HepG2 (cell line): ENCODE measurements around the gene HMG20B. TPM values are rescaled to one million over a fixed set of nuclear protein-coding genes. Genes with fewer than 3 reads are reported as not detected.

Experiments
- ATAC-seq: fragments of 200-7000 bp; cut with Tn5 transposase; 3 replicates; pipeline ENCODE4 v1.9.1; 2020; ENCODE audit warnings: mild to moderate bottlenecking, moderate library complexity
- BruUV-seq: library from RNA; stranded (reverse); fragments of 400-500 nt; replicated peaks from 2 replicates; lab custom pipeline; 2021; lab: Mats Ljungman, UMichigan
- CTCF ChIA-PET: fragments of 300-600 bp; formaldehyde crosslinking; extraction: SDS; loops from one replicate; lab custom pipeline; 2021; ENCODE audit warnings: low total read pairs, inconsistent platforms, low intra/inter-chr PET ratio; lab: Yijun Ruan, JAX
- POLR2A ChIA-PET: fragments of 350-600 bp; sonication (Branson Sonifier 250); formaldehyde crosslinking; loops from one replicate; lab custom pipeline; 2020; ENCODE audit warnings: antibody characterized with exemption, inconsistent platforms; lab: Yijun Ruan, JAX
- DNase-seq: peaks from one replicate; pipeline ENCODE4 v3.0.0-alpha.2; 2015; ENCODE audit warnings: low spot score
- FAIRE-seq: peaks from 3 replicates; lab custom pipeline; 2011; peaks lifted over from hg19 to GRCh38; lab: Jason Lieb, UNC
- H2AFZ ChIP-seq: one replicate; pipeline ENCODE4 v1.6.1; 2011; ENCODE audit warnings: low read length, inconsistent platforms
- H3K27ac ChIP-seq: fragments of 300-600 bp; 3 replicates; pipeline ENCODE4 v1.8.0; 2011; ENCODE audit warnings: mixed run types, mild to moderate bottlenecking, mixed read lengths, low read length, inconsistent platforms; ENCODE audit not compliant: insufficient read depth; ENCODE audit errors: extremely low read length
- H3K27me3 ChIP-seq, 2 experiments: fragments of 200-600 bp in 1 of 2; 2 replicates in 1 of 2; 3 replicates in 1 of 2; pipeline versions ENCODE4 v1.6.0 to v1.8.0; 2011; ENCODE audit warnings: low read length in 2 of 2, mild to moderate bottlenecking in 2 of 2, moderate library complexity in 2 of 2, inconsistent platforms in 1 of 2; ENCODE audit not compliant: insufficient read depth in 2 of 2, control insufficient read depth in 1 of 2
- H3K36me3 ChIP-seq, 2 experiments: fragments of 200-600 bp in 1 of 2; replicated peaks in 1 of 2; 2 replicates in 1 of 2; 3 replicates in 1 of 2; pipeline versions ENCODE4 v1.5.1 to v1.8.0; 2011; ENCODE audit warnings: low read length in 2 of 2, inconsistent platforms in 1 of 2; ENCODE audit not compliant: insufficient read depth in 2 of 2, control insufficient read depth in 1 of 2
- H3K4me1 ChIP-seq: 2 replicates; pipeline ENCODE4 v1.5.1; 2012; ENCODE audit warnings: low read length, inconsistent platforms; ENCODE audit not compliant: insufficient read depth
- H3K4me2 ChIP-seq: 2 replicates; pipeline ENCODE4 v1.6.0; 2011; ENCODE audit warnings: low read depth, low read length, inconsistent platforms
- H3K4me3 ChIP-seq, 3 experiments: fragments of 200-600 bp in 1 of 3; sonication (generic), shearing (Covaris generic) in 1 of 3; replicated peaks in 1 of 3; 2 replicates each; pipeline ENCODE4 v1.5.1; 2011 to 2016; ENCODE audit warnings: low read length in 3 of 3, inconsistent platforms in 2 of 3, low read depth in 2 of 3, mild to moderate bottlenecking in 2 of 3, control low read depth in 1 of 3, mixed read lengths in 1 of 3; ENCODE audit not compliant: insufficient read depth in 1 of 3
- H3K79me2 ChIP-seq: one replicate; pipeline ENCODE4 v1.6.1; 2011; ENCODE audit warnings: low read length, inconsistent platforms; ENCODE audit not compliant: insufficient read depth
- H3K9ac ChIP-seq: 2 replicates; pipeline ENCODE4 v1.6.0; 2011; ENCODE audit warnings: mild to moderate bottlenecking, low read depth, low read length, inconsistent platforms; ENCODE audit not compliant: insufficient read depth
- H3K9me3 ChIP-seq: 2 replicates; pipeline ENCODE4 v1.5.1; 2012; ENCODE audit warnings: mild to moderate bottlenecking, low read length
- H4K20me1 ChIP-seq: 2 replicates; pipeline ENCODE4 v1.6.0; 2011; ENCODE audit warnings: inconsistent platforms, mild to moderate bottlenecking, low read length, moderate library complexity; ENCODE audit not compliant: insufficient read depth
- BHLHE40 ChIP-seq: IDR thresholded peaks from 2 replicates; pipeline ENCODE4 v1.6.1; 2011; ENCODE audit warnings: low read length, improper control_type of control experiment
- KDM1A ChIP-seq: IDR thresholded peaks from 2 replicates; pipeline ENCODE4 v1.6.1; 2016; ENCODE audit warnings: missing compliant biosample characterization
- MBNL3 ChIP-seq: fragments of 250-450 bp; sonication (Bioruptor Pico); conservative IDR thresholded peaks from 2 replicates; pipeline ENCODE4 v1.8.0; 2022; ENCODE audit warnings: mild to moderate bottlenecking, inconsistent platforms
- NFYC ChIP-seq: IDR thresholded peaks from 2 replicates; pipeline ENCODE4 v1.6.1; 2016; ENCODE audit warnings: missing genetic modification reagents, missing compliant biosample characterization
- PITX1 ChIP-seq: sonication (generic); formaldehyde crosslinking; IDR thresholded peaks from 2 replicates; pipeline ENCODE4 v1.5.1; 2020; ENCODE audit warnings: mild to moderate bottlenecking, missing genetic modification reagents
- REPIN1 ChIP-seq: sonication (generic); formaldehyde crosslinking; IDR thresholded peaks from 2 replicates; pipeline ENCODE4 v1.8.0; 2022; ENCODE audit warnings: missing genetic modification reagents, low read depth, mild to moderate bottlenecking, borderline replicate concordance
- RORA ChIP-seq: sonication (generic); formaldehyde crosslinking; IDR thresholded peaks from 2 replicates; pipeline ENCODE4 v1.5.0; 2020; ENCODE audit warnings: mild to moderate bottlenecking, missing genetic modification reagents, moderate library complexity
- SMAD9 ChIP-seq: sonication (generic); formaldehyde crosslinking; IDR thresholded peaks from 2 replicates; pipeline ENCODE4 v1.5.1; 2020; ENCODE audit warnings: mild to moderate bottlenecking, missing genetic modification reagents
- ZBTB38 ChIP-seq: sonication (generic); formaldehyde crosslinking; IDR thresholded peaks from 2 replicates; pipeline ENCODE4 v1.5.1; 2020; ENCODE audit warnings: mild to moderate bottlenecking, missing genetic modification reagents
- ZFP36 ChIP-seq: fragments of 150-350 bp; IDR thresholded peaks from 2 replicates; pipeline ENCODE4 v1.6.1; 2018; ENCODE audit warnings: borderline replicate concordance, low read length, low read depth; ENCODE audit not compliant: partially characterized antibody
- ZMYM3 ChIP-seq: sonication (generic); formaldehyde crosslinking; IDR thresholded peaks from 2 replicates; pipeline ENCODE4 v1.5.1; 2020; ENCODE audit warnings: mild to moderate bottlenecking, missing genetic modification reagents
- ZNF224 ChIP-seq: sonication (generic); formaldehyde crosslinking; IDR thresholded peaks from 2 replicates; pipeline ENCODE4 v1.5.0; 2020; ENCODE audit warnings: mild to moderate bottlenecking, missing genetic modification reagents
- ZNF329 ChIP-seq: sonication (generic); formaldehyde crosslinking; IDR thresholded peaks from 2 replicates; pipeline ENCODE4 v1.9.0; 2021; ENCODE audit warnings: low read depth, mild to moderate bottlenecking, missing genetic modification reagents
- ZNF770 ChIP-seq: sonication (generic); formaldehyde crosslinking; IDR thresholded peaks from 2 replicates; pipeline ENCODE4 v1.5.0; 2020; ENCODE audit warnings: mild to moderate bottlenecking, missing genetic modification reagents
- ZNF773 ChIP-seq: sonication (generic); formaldehyde crosslinking; IDR thresholded peaks from 2 replicates; pipeline ENCODE4 v1.4.0; 2020; ENCODE audit warnings: missing genetic modification reagents, borderline replicate concordance
- WGBS: methylation state at CpG from one replicate; pipeline ENCODE4 v1.1.6; 2017; ENCODE audit warnings: low lambda C conversion rate; 5-methylcytosine and 5-hydroxymethylcytosine counted together
- in situ Hi-C: cut with HindIII; loops from 2 replicates; pipeline ENCODE4 v1.10.0; 2017; ENCODE audit warnings: low pct_unique_long_range_greater_than_20kb; ENCODE audit not compliant: extremely low pct_ligation_motif_present
- intact Hi-C: fragments of 100-400 bp; cut with micrococcal nuclease; formaldehyde crosslinking; loops from one replicate; pipeline ENCODE4 v1.10.0; 2022; ENCODE audit not compliant: unreplicated experiment
- polyA plus RNA-seq, 8 experiments: library from polyadenylated mRNA; depleted of rRNA in 3 of 8; stranded (reverse) in 7 of 8; unstranded in 1 of 8; fragments of >200 nt; fragmentation: Illumina TruSeq in 4 of 8; extraction: Trizol in 4 of 8; gene quantifications; 2 replicates each; pipeline versions ENCODE4 v1.2.1 to v1.2.3, GENCODE V29; 2011 to 2016; ENCODE audit warnings: low read depth in 4 of 8, missing spikeins in 1 of 8, mixed read lengths in 1 of 8; ENCODE audit not compliant: insufficient read depth in 1 of 8
- total RNA-seq, 5 experiments: library from RNA; depleted of rRNA; stranded (reverse); fragments of >200 nt; fragmentation: Illumina TruSeq; extraction: Trizol; gene quantifications; 2 replicates each; pipeline ENCODE4 v1.2.3, GENCODE V29; 2016; ENCODE audit warnings: low read depth in 1 of 5

HMG20B gene
- total and polyA plus RNA-seq, 2 of the 13 experiments (the other 11 are each of a cell fraction or from before 2014, with no cell fraction given), result 23.9 to 29.2 TPM

- no peak for TF ChIP-seq RORA (CRISPR knock-in tag)
- peak; percentile 92 for TF ChIP-seq NFYC (CRISPR knock-in tag)
- TF ChIP-seq ZNF329 (CRISPR knock-in tag), result no peak
- TF ChIP-seq ZNF224, result 0 out of 2 replicates have a peak, but pooled peaks have one; percentile 44
- peak; percentile 43; the same call in 1 of the 2 replicates for TF ChIP-seq PITX1 (CRISPR knock-in tag)
- no peak for TF ChIP-seq ZNF773 (CRISPR knock-in tag)
- TF ChIP-seq ZBTB38 (CRISPR knock-in tag), result no peak
- no peak for TF ChIP-seq SMAD9 (CRISPR knock-in tag)
- TF ChIP-seq REPIN1 (CRISPR knock-in tag), result peak; percentile 25; the same call in 1 of the 2 replicates
- TF ChIP-seq, all 625 proteins: peak for 170
Measured at GRCh38 chr19:3557461-3558248, 15.1 kb upstream of the HMG20B start, which contains the start of gene MFSD12 (continued).

- Histone ChIP-seq H3K4me3 (no peak overlapping the region; a peak in 1 of 6 replicates), H3K4me1 (peaks cover 37% of the 10 kb centered on the region), H3K9me3 (no peaks in the 10 kb centered on the region), H3K27ac (no peak overlapping the region), H3K27me3 (peaks cover 0 to 1% of the 10 kb centered on the region in 2 experiments; a peak in 2 of 5 replicates), H4K20me1 (no peaks in the 10 kb centered on the region), H3K79me2 (no peaks in the 10 kb centered on the region), H3K4me2 (0 out of 2 replicates have a peak overlapping the region, but pooled peaks have one; percentile 3), H2AFZ (no peak overlapping the region), H3K36me3 (no peaks in the 10 kb centered on the region), H3K9ac (no peak overlapping the region)
- intact Hi-C loops, result no loop called here
- in situ Hi-C loops, result no loop called here
- no TSS peak for BruUV-seq
- TF ChIP-seq BHLHE40, result 0 out of 2 replicates have a peak, but pooled peaks have one; percentile 3
- peak; percentile 89 for TF ChIP-seq ZMYM3 (CRISPR knock-in tag)
- TF ChIP-seq MBNL3 (CRISPR knock-in tag), result no peak
- TF ChIP-seq KDM1A (CRISPR knock-in tag), result peak; percentile 16; the same call in 1 of the 2 replicates
- peak; percentile 5; the same call in 1 of the 2 replicates for TF ChIP-seq ZNF770 (CRISPR knock-in tag)
- TF ChIP-seq ZFP36, result peak; percentile 63
- ATAC-seq (peak; percentile 34; the same call in 2 of the 3 replicates), DNase-seq (no peak), FAIRE-seq (no peak)
- 51% methylated on average over 11 of the region's 17 CpGs for WGBS
- POLR2A ChIA-PET, result interaction anchor here (1.2 kb wide), 1 partner anchor 10 kb away, joined by 3 read pairs; no protein-coding TSS in a partner anchor
- CTCF ChIA-PET, result no interaction called here
Measured at GRCh38 chr19:3563709-3564524, 8.8 kb upstream of the HMG20B start.
